Measurements from ENCODE around the gene CEP70. TPM values are rescaled to one million over a fixed set of nuclear protein-coding genes. Genes with fewer than 3 reads are reported as not detected.

The CEP70 gene
- total RNA-seq, 1 donor from 2014 or later = 29.7 TPM

- DNase-seq = no peak
These were observed 142.4 kb downstream of the CEP70 start for GRCh38 chr3:138451595-138452162.

GRCh38 chr3:138450704-138451424, 143.2 kb downstream of the CEP70 start:
- no peak for DNase-seq

GRCh38 chr3:138450181-138450580, 143.9 kb downstream of the CEP70 start:
- no peak for DNase-seq

GRCh38 chr3:138449490-138449889, 144.6 kb downstream of the CEP70 start:
- no peak for DNase-seq

- DNase-seq = no peak
These were observed 145.4 kb downstream of the CEP70 start for GRCh38 chr3:138448631-138449030.

GRCh38 chr3:138445654-138446053, 148.4 kb downstream of the CEP70 start:
- no peak for DNase-seq

- DNase-seq = no peak
These were observed 148.8 kb downstream of the CEP70 start for GRCh38 chr3:138445236-138445635.

Other genes starting within 250 kb of the CEP70 start
- 22.2 TPM for gene MRAS, start 245.7 kb downstream of the CEP70 start, total RNA-seq
- 7.9 TPM for gene ESYT3, start 159.6 kb downstream of the CEP70 start, total RNA-seq
- 13.5 TPM for gene FAIM, start 14.5 kb upstream of the CEP70 start, total RNA-seq
- gene PIK3CB, start 240.7 kb upstream of the CEP70 start, total RNA-seq = 35.4 TPM

All from skin of body (tissue), 2 donors.